ENCODE results near the gene PMPCA. TPM values are rescaled to one million over a fixed set of nuclear protein-coding genes. Genes with fewer than 3 reads are reported as not detected.

The PMPCA gene
- total and polyA plus RNA-seq, 2 donors (not counting 3 experiments of a cell fraction or from before 2014, with no cell fraction given): 69.0 to 75.3 TPM

DNA sequence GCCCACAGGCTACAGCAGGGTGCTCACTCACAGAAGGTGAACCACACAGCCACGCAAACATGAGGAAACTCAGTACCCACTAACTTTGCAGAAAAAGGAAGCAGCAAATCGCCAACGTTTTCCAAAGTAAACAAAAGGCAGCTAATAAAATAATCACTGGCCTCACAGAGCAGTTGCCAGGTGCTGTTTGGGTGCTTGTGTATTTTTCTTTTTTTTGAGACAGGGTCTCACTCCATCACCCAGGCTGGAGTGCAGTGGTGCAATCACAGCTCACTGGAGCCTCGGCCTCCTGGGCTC, 14.3 kb upstream of the PMPCA start:
- no TSS peak for BruUV-seq (replicated peaks)

More for the DNA sequence above, 14.3 kb upstream of the PMPCA start:
- Histone ChIP-seq H3K9me3 (replicated peaks; ENCODE audit: control insufficient read depth, insufficient read depth, low read length) (no peaks in the 10 kb centered on the region), H3K4me1 (ENCODE audit: control insufficient read depth, extremely low read depth, insufficient read depth, low read length) (peaks cover 10% of the 10 kb centered on the region), H3K79me2 (ENCODE audit: control insufficient read depth, insufficient read depth, low read length) (peaks cover 22% of the 10 kb centered on the region), H3K4me2 (ENCODE audit: insufficient read depth, low read length) (no peak overlapping the region), H3K27me3 (ENCODE audit: control insufficient read depth in 2 of 2, insufficient read depth in 2 of 2, low read length in 2 of 2) (no peaks in the 10 kb centered on the region), H3K9me1 (replicated peaks; ENCODE audit: control insufficient read depth, extremely low read depth, insufficient read depth, low read length) (no peaks in the 10 kb centered on the region), H3K27ac (ENCODE audit: insufficient read depth, low read depth, low read length) (no peak overlapping the region), H4K20me1 (replicated peaks; ENCODE audit: control insufficient read depth, extremely low read depth, insufficient read depth, low read length) (no peaks in the 10 kb centered on the region), H3K36me3 (ENCODE audit: control insufficient read depth in 2 of 2, extremely low read depth in 1 of 2, insufficient read depth in 2 of 2, low read length in 2 of 2) (peaks cover 7 to 61% of the 10 kb centered on the region in 2 experiments), H2AFZ (ENCODE audit: low read depth, low read length) (no peak overlapping the region), H3K9ac (replicated peaks; ENCODE audit: extremely low read depth, insufficient read depth, low read length) (no peak overlapping the region), H3K4me3 (replicated peaks in 1 of 3; ENCODE audit: insufficient read depth in 1 of 3, low read depth in 1 of 3, low read length in 3 of 3) (no peak overlapping the region)
- intact Hi-C loops (cut with micrococcal nuclease) (no loop called here), dilution Hi-C loops (cut with MboI; ENCODE audit: extremely low pct_ligation_motif_present, low sequenced_read_pairs) (no loop called here)
- POLR2A ChIA-PET: no interaction called here
- CTCF ChIA-PET: interaction anchor here (1.0 to 1.7 kb wide), 2 partner anchors 29 to 84 kb away, joined by 3 to 9 read pairs; no protein-coding TSS in a partner anchor
- TF ChIP-seq GATA2 (IDR thresholded peaks at IDR 0.05; ENCODE audit: insufficient read depth, insufficient read length, low read depth, low read length) (no peak), POLR2A (IDR thresholded peaks at IDR 0.05; ENCODE audit: low read depth, low read length) (no peak), MYC (IDR thresholded peaks at IDR 0.05; ENCODE audit: low read depth, low read length) (no peak), JUN (IDR thresholded peaks at IDR 0.05; ENCODE audit: borderline replicate concordance, insufficient read depth, insufficient read length, low read depth) (no peak), FOS (IDR thresholded peaks at IDR 0.05; ENCODE audit: borderline replicate concordance, insufficient read depth, low read length) (no peak), CTCF (IDR thresholded peaks at IDR 0.05; ENCODE audit: extremely low read depth in 1 of 2, insufficient read depth in 1 of 2, low read depth in 1 of 2, low read length in 2 of 2) (no peak), POLR2AphosphoS5 (IDR thresholded peaks at IDR 0.05; ENCODE audit: insufficient read depth, low read depth, low read length) (no peak), EZH2 (IDR thresholded peaks at IDR 0.05; ENCODE audit: borderline replicate concordance, low read depth, low read length, severe bottlenecking) (no peak)
- TF ChIP-seq, protein P1, sequence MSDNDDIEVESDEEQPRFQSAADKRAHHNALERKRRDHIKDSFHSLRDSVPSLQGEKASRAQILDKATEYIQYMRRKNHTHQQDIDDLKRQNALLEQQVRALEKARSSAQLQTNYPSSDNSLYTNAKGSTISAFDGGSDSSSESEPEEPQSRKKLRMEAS (IDR thresholded peaks at IDR 0.05; ENCODE audit: insufficient read depth, insufficient read length): no peak
- no peak for FAIRE-seq
- DNase-seq (ENCODE audit: low read depth, low spot score): no peak

Measured in endothelial cell of umbilical vein (primary cell).